ENCODE results near the gene FGF22. TPM values are rescaled to one million over a fixed set of nuclear protein-coding genes. Genes with fewer than 3 reads are reported as not detected.

FGF22 gene
- total and polyA plus RNA-seq, 7 donors = 0.14 to 0.42 (median 0.16) TPM; not detected in 2

DNA sequence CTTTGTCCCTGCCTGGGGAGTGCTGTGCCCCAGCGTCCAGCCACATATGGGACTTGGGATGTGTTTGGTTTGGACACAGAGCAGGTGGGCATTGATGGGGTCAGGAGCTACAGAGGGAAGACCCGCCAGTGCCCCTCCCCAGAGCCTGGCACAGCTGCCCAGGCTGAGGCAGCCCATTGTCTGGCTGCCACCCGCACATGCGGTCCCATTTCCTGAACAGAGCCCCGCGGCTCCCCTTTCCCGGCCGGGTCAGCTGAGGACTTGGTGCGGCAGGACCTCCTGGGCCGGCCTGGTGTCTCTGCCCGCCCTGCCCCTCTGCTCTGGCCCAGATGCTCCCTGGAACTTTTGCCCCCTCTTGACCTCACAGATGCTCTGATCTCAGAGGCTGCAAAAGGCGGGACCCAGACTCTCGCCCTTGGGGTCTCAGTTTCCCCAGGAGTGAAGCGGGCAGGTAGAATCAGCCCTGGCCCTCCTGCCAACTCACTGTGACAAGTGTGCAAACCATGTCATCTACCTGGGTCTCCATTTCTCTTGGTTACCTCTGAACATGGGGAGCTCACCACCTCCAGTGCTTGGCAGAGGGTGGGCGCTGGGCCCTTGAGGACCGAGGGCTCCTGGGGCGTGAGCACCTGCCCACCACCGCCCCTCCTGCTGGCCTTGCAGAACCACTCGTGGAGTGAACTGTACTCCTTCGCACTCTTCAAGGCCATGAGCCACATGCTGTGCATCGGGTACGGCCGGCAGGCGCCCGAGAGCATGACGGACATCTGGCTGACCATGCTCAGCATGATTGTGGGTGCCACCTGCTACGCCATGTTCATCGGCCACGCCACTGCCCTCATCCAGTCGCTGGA lies 32.2 kb upstream of the FGF22 start:
- Histone ChIP-seq H3K4me1 (no peaks in the 10 kb centered on the region), H3K4me3 (no peak overlapping the region), H3K9me3 (no peaks in the 10 kb centered on the region), H3K27me3 (ENCODE audit: insufficient read depth in 3 of 3, low read length in 2 of 3) (peaks cover 0 to 20% (median 0%) of the 10 kb centered on the region in 3 donors), H3K27ac (no peak overlapping the region), H3K36me3 (ENCODE audit: insufficient read depth in 1 of 2, low read depth in 1 of 2) (no peaks in the 10 kb centered on the region)
- DNase-seq (no peak), ATAC-seq (no peak)
- TF ChIP-seq, protein P1, sequence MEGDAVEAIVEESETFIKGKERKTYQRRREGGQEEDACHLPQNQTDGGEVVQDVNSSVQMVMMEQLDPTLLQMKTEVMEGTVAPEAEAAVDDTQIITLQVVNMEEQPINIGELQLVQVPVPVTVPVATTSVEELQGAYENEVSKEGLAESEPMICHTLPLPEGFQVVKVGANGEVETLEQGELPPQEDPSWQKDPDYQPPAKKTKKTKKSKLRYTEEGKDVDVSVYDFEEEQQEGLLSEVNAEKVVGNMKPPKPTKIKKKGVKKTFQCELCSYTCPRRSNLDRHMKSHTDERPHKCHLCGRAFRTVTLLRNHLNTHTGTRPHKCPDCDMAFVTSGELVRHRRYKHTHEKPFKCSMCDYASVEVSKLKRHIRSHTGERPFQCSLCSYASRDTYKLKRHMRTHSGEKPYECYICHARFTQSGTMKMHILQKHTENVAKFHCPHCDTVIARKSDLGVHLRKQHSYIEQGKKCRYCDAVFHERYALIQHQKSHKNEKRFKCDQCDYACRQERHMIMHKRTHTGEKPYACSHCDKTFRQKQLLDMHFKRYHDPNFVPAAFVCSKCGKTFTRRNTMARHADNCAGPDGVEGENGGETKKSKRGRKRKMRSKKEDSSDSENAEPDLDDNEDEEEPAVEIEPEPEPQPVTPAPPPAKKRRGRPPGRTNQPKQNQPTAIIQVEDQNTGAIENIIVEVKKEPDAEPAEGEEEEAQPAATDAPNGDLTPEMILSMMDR (IDR thresholded peaks at IDR 0.05) = no peak
- intact Hi-C loops (cut with DNase I) = no loop called here
- WGBS, 3 donors = 65 to 78% (median 78%) methylated on average over 29 to 30 of the region's 30 CpGs

DNA sequence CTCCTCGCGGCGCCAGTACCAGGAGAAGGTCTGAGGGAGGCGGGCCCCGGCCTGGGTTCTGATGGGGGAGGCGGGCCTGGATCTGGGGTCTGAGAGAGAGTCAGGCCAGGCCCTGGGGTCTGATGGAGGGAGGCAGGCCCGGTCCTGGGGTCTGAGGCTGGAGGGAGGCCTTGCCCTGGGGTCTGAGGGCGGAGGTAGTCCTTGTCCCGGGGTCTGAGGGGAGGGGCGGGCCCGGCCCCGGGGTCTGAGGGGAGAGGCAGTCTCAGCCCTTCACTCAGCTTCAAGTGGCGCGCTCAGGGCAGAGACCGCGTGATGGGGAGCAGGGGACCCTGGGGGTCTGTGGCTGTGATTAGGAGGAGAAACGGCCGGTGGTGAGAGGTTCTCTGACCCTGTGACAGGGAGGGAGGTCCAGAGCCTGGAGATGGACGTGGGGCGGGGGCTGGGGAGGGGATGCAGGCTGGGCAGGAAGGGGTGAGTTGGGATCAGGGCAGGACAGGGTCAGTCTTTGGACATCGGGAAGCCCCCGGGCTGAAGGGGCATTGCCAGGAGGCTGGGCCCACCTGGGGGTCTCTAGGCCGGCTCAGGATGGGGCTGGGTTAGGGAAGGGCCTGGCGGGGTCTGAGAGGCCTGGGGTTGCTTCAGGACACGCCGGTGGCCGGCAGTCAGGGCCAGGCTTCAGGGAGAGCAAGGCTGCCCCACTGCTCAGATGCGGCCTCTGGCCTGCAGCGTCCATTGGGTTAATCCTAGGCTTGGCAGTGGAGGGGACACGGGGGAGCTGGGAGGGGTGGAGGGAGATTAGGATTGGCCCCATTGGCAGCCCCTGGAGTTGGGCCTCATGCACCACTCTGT lies 31.3 kb upstream of the FGF22 start:
- ATAC-seq (peak in 2 of 4 donors; percentile 13 to 30), DNase-seq (no peak)
- Histone ChIP-seq H3K27me3 (ENCODE audit: insufficient read depth in 3 of 3, low read length in 2 of 3) (peaks cover 0 to 20% (median 0%) of the 10 kb centered on the region in 3 donors), H3K4me1 (no peaks in the 10 kb centered on the region), H3K36me3 (ENCODE audit: insufficient read depth in 1 of 2, low read depth in 1 of 2) (no peaks in the 10 kb centered on the region), H3K27ac (no peak overlapping the region), H3K4me3 (no peak overlapping the region), H3K9me3 (no peaks in the 10 kb centered on the region)
- TF ChIP-seq, protein P1 (IDR thresholded peaks at IDR 0.05) = no peak
- intact Hi-C loops (cut with DNase I) = no loop called here
- WGBS, 3 donors = 61 to 71% (median 61%) methylated on average over 30 of the region's 30 CpGs

DNA sequence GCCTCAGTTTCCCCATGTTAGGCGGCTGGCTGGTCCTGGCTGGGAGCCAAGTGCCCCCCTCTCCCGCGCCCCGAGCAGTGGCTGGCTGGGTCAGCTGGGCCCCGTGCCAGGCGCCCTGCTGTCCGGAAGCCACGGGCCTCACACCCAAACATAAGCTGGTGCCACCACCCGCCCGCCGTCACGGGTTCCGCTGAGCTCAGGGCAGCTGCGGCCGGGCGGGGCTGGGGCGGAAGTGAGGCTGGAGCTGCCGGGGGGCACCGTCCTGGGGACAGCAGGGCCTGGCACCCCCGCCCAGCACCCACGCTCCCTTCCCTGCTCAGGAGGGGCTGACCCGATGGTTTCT lies 30.7 kb upstream of the FGF22 start:
- intact Hi-C loops (cut with DNase I) = no loop called here
- H3K4me1 ChIP-seq = no peaks in the 10 kb centered on the region
- no peaks in the 10 kb centered on the region for H3K9me3 ChIP-seq
- H3K4me3 ChIP-seq = no peak overlapping the region
- peak; percentile 46 to 78 for DNase-seq
- peak; percentile 18 to 49 (median 30) for ATAC-seq
- TF ChIP-seq, protein P1 (IDR thresholded peaks at IDR 0.05) = no peak
- peaks cover 0 to 20% (median 0%) of the 10 kb centered on the region in 3 donors for H3K27me3 ChIP-seq (ENCODE audit: insufficient read depth in 3 of 3, low read length in 2 of 3)
- H3K36me3 ChIP-seq (ENCODE audit: insufficient read depth in 1 of 2, low read depth in 1 of 2) = no peaks in the 10 kb centered on the region
- 18 to 24% (median 24%) methylated on average over 11 to 22 of the region's 22 CpGs for WGBS, 3 donors
- no peak overlapping the region for H3K27ac ChIP-seq

DNA sequence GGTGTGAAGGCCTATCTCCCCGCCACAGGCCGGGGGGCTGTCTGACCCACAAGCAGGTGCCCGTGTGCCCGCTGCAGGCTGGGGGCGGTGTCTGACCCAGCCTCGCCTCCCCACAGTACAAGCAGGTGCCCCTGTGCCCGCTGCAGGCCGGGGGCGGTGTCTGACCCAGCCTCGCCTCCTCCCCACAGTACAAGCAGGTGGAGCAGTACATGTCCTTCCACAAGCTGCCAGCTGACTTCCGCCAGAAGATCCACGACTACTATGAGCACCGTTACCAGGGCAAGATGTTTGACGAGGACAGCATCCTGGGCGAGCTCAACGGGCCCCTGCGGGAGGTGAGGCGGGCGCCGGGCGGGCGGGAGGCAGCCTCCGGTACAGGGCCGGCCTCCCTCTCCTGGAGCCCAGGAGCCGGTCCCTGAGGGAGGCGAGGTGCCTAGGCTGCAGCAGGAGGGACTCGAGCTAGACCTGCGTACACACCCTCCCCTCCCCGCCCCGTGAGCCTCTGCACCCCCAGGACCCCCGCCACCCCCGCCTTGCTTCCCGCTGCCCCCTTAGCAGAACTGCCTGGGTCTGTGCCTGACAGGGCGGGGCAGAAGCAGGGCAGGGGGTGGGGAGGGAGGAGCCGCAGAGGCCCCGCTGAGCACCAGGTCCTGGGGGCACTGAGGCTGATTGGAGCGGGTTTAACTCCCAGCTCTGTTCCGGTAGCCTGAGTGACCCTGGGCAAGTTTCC lies 29.4 kb upstream of the FGF22 start:
- ATAC-seq (peak in 2 of 4 donors; percentile 11 to 17), DNase-seq (no peak)
- intact Hi-C loops (cut with DNase I) = no loop called here
- WGBS, 3 donors = 56 to 67% (median 61%) methylated on average over 23 to 38 of the region's 38 CpGs
- Histone ChIP-seq H3K36me3 (ENCODE audit: insufficient read depth in 1 of 2, low read depth in 1 of 2) (no peaks in the 10 kb centered on the region), H3K27me3 (ENCODE audit: insufficient read depth in 3 of 3, low read length in 2 of 3) (peaks cover 0 to 23% (median 0%) of the 10 kb centered on the region in 3 donors), H3K27ac (no peak overlapping the region), H3K4me1 (no peaks in the 10 kb centered on the region), H3K9me3 (no peaks in the 10 kb centered on the region), H3K4me3 (peak overlapping the region; percentile 25)
- TF ChIP-seq, protein P1 (IDR thresholded peaks at IDR 0.05) = no peak

Measured in psoas muscle (tissue), 8 donors.